RWPE1 (cell line): Measurements from ENCODE around the gene PIGX.
A peak's percentile ranks its signal among the peaks of the same experiment; 100 is the strongest.
"Not testable (repeated sequence)": the region's sequence is repeated elsewhere in the genome, so short reads cannot be mapped to it uniquely, and the experiment has no call there.

Source experiments
- CTCF ChIA-PET: fragments of 350-600 bp; sonication (Branson Sonifier 250); formaldehyde crosslinking; extraction: SDS; loops from one replicate; lab custom pipeline; 2021; lab: Yijun Ruan, JAX
- POLR2A ChIA-PET: fragments of 400-600 bp; formaldehyde crosslinking; extraction: SDS; loops from one replicate; lab custom pipeline; 2020; ENCODE audit warnings: antibody characterized with exemption; ENCODE audit not compliant: low non-redundant PET; lab: Yijun Ruan, JAX
- DNase-seq: peaks from one replicate; pipeline ENCODE4 v3.0.0; 2012; ENCODE audit warnings: low spot score
- H3K27ac ChIP-seq: fragments of 450-650 bp; 2 replicates; pipeline ENCODE4 v1.5.1; 2017
- CTCF ChIP-seq: fragments of 450-650 bp; conservative IDR thresholded peaks from 2 replicates; pipeline ENCODE4 v1.5.1; 2017; ENCODE audit warnings: low read depth, mild to moderate bottlenecking

The PIGX gene

GRCh38 chr3:196712514-196713413, 587 bp downstream of the PIGX start:
- TF ChIP-seq CTCF: no peak
- peak; percentile 39 for DNase-seq
- ChIA-PET CTCF (interaction anchor here (0.7 kb wide), 1 partner anchor 28 kb away, joined by 3 read pairs; no protein-coding TSS in a partner anchor), POLR2A (interaction anchor here (0.6 to 1.5 kb wide), 3 partner anchors 27 to 271 kb away, joined by 3 to 9 read pairs (median 5); partner anchors contain the start of gene PAK2)
- peak overlapping the region; percentile 90 for H3K27ac ChIP-seq

GRCh38 chr3:196717162-196717561, 5.0 kb downstream of the PIGX start:
- H3K27ac ChIP-seq, DNase-seq, POLR2A ChIA-PET: not testable (repeated sequence)
- CTCF ChIA-PET: interaction anchor here (0.6 kb wide), 1 partner anchor 837 kb away, joined by 5 read pairs; no protein-coding TSS in a partner anchor

- CTCF ChIA-PET: no interaction called here
- no peak for DNase-seq
- H3K27ac ChIP-seq: no peak overlapping the region
- POLR2A ChIA-PET: no interaction called here
- no peak for TF ChIP-seq CTCF
These were observed 8.9 kb downstream of the PIGX start for GRCh38 chr3:196721097-196721496.

- no peak for TF ChIP-seq CTCF
- ChIA-PET POLR2A (no interaction called here), CTCF (no interaction called here)
- H3K27ac ChIP-seq: no peak overlapping the region
- peak; percentile 14 for DNase-seq
These were observed 14.9 kb downstream of the PIGX start for GRCh38 chr3:196726788-196727675.

- ChIA-PET POLR2A (no interaction called here), CTCF (no interaction called here)
- no peak for DNase-seq
- H3K27ac ChIP-seq: no peak overlapping the region
- TF ChIP-seq CTCF: no peak
These were observed 23.6 kb downstream of the PIGX start for GRCh38 chr3:196735751-196736150.

GRCh38 chr3:196736670-196737374, 24.6 kb downstream of the PIGX start:
- no peak overlapping the region for H3K27ac ChIP-seq
- ChIA-PET CTCF (interaction anchor here (0.6 to 0.8 kb wide), 2 partner anchors 26 to 181 kb away, joined by 3 to 5 read pairs; no protein-coding TSS in a partner anchor), POLR2A (no interaction called here)
- no peak for DNase-seq
- TF ChIP-seq CTCF: no peak
